ENCODE results near the gene ITPR1.

ITPR1 gene

DNA sequence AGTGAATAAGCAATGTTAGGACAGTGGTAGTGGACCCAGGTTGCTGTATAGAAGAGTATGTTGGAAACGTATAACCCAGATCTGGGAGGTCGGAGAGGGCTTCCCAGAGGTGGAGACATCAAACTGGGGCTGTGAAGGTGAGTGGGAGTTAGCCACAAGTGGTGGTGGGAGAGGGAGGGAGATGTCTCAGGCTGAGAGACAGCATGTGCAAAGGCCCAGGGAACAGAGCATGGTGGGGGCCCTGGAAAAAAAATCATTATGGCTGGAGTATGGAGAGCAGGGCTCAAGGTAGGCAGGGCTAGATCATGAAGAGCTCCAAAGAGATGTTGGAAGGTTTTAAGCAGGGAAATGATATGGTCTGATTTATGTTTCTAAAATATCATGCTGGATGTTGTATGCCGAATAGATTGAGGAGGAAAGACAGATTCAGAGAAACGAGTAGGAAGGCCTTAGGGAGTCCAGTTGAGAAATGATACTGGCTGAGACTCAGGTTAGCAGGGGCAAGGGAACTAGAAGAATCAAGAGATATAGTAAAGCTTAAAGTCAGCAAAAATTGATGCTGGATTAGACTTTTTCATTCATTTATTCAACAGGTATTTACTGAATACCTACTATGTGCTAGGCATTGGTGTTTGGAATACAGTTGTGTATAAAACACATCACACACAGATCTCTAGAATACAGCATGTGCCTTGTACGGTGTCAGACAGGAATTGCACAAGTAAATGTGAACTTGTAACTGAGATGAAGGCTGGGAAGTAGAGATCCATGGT, 17.0 kb downstream of the ITPR1 start:
- no peak for DNase-seq (ENCODE audit: low read depth in 3 of 3)

DNA sequence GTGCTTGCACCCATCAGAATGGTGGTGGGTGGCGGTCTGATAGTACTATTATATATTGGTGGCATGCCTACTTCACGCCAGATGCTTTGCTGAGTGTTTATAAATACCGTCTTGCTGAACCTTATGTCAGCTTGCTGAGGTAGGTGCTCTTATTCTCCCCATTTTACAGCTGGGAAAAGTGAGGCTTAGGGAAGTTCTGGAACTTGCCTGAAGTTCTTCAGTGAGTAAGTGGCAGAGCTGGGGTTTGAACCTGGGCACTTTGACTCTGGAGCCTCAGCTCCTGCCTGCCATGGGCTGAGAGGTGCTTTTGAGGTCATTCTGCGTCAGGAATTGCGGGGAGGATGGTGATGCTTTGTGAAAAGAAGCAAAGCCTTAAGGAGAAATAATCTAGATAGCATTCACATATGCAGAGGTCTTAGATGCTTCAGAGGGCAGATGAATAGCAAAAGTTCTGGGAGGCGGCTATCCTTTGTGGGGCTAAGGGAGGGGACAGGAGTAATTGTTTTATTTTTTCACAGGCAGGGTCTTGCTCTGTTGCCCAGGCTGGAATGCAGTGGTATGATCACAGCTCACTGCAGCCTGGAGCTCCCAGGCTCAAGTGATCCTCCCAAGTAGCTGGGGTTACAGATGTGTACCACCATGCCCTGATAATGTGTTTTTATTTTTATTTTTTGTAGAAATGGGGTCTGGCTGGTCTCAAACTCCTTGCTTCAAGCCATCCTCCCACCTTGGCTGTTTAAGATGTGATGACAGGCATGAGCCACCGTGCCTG, 18.5 kb downstream of the ITPR1 start:
- no peak for DNase-seq (ENCODE audit: low read depth in 3 of 3)

DNA sequence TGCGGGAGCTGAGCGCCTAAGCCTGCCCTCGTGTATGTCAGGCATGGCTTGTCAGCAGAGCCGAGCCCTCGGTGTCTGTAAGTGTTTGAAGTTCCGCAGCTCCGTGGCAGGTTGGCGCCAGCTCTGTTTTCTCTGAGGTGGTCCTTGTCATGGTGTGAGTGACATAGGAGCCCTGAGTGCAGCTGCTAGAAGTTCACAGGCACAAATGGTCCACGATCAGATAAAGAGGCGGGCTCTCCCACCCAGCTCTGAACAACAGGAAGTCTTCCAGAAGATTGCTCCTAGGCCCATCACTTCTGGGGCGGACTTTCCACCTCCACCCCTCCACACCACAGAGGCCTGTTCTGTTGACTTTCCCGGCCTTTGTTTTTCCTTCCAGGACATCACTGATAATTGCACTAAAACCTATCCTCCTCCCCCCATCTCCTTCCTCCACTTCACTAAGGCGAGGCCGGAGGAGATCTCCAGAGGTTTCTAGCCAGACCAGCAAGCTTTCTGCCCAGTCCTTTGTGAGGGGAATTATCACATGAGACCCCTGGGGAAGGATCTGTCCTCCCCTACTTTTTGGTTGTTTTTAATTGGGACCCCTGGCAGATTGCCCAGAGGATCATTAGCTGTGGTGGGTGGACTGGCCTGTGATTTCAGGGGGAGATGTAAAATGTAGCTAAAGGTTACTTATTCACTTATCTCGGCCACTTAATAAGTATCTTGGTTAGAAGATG, 19.9 kb downstream of the ITPR1 start:
- no peak for DNase-seq (ENCODE audit: low read depth in 3 of 3)

DNA sequence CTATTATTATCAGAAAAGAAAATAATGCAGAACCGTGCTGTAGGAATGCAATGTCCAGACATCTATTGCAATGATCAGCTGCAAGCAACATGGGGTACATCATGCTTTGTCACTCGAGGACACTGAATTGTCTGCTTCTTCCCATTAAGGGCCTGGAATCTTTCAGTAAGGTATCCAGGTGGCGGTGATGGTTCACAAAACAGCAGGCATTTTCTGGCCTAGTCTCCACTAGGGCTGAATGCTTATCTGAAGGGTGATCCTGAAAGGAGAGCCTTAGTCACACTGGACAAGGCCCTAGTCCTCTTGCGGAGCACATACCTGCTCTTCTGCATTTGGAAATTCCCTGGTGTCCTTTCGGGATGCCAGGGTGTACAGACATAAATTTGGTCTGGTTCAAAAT, 21.2 kb downstream of the ITPR1 start:
- DNase-seq (ENCODE audit: low read depth in 3 of 3), result no peak

DNA sequence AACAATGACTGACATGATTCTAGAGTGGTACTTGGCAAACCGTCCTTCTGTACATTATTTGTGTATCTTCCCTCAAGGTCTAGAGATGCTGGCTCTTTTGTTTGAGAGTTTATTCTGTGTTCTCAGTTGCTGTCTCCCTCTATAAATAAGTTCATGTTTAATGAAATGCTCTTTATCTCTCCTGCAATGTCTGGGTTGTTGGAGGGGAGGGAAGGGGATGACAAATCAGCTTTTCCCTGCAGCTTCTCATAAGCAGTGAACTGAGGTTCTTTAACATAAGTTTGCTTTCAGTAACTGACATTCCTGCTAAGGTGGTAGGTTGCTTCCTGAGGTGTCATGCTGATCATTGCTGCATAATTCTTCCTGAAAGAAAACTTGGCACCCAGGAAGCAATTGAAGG, 21.8 kb downstream of the ITPR1 start:
- no peak for DNase-seq (ENCODE audit: low read depth in 3 of 3)

DNA sequence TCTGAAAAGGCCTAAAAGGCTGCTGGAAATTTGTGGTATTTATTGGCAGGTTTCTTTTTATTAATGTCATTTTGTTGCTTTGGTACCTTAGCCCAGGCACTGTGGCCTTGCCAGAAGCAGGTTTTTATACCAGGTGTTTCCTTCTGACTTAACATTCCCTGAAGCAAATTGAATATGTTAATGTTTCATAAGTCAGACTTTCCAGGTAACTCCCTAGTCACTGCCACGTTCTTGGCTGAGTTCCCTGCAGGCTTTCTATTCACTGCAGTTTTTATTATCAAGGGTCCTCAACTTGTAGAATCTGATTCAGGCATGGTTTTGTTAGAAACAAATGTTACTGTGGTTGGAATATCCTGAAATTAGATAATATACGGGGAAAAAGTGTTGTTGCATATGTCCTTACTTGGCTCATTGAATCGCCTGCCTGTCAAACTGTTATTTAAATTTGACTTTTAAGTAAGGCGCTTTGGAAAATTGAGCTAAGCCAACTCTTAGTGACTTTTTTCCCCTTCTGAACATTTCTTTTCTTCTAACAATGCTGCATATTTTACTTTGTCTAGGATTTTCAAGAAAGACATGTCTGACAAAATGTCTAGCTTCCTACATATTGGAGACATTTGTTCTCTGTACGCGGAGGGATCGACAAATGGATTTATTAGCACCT, 22.9 kb downstream of the ITPR1 start:
- DNase-seq (ENCODE audit: low read depth in 3 of 3), result no peak

DNA sequence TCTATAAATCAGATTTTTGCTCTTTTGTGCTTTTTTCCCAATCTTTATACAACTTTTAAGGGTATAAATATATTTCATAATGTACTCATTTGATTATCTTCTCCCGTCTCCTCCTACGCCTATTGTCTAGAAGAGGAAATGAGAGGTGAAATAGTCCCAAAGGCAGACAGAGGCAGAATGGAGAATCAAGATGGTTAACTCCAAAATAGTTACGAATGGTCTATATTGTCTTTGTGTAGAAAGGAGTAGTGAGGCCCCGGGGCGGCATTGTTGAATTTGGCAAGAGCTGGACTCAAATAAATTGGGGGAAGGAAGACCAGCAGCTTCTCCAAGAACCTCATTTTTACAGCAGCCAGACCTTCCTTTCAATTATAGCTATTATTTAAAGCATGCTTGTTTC, 23.9 kb downstream of the ITPR1 start:
- DNase-seq (ENCODE audit: low read depth in 3 of 3), result no peak

DNA sequence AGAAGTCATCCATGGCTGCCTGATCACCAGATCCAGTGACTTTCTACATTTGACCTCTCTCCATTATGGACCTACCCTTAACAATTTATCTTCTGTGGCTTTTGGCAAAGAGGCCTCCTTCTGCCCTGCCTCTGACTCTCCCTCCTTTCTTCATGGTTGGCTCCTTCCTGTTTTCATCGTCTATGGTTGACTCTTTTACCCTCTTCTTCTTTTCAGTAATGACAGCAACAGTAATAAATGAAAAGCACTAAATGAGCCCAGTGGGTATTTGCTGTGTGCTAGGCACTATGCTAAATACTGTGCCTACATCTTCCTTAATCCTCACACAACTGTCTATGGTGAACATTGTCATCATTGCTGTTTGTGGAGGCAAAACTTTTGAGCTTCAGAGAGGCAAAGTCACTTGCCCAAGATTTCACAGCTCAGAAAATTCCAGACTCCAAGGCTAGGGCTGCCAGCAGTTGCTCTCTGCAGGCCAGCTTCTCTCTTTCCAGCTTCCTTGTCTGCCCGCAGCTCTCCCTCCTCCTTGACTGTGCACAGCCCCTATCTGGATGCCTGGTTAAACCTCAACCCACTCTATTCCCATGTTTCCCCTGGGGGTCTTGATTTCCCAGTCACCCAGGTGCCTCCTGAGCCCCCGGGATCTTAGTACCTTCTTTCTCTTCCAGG, 24.6 kb downstream of the ITPR1 start:
- no peak for DNase-seq (ENCODE audit: low read depth in 3 of 3)

DNA sequence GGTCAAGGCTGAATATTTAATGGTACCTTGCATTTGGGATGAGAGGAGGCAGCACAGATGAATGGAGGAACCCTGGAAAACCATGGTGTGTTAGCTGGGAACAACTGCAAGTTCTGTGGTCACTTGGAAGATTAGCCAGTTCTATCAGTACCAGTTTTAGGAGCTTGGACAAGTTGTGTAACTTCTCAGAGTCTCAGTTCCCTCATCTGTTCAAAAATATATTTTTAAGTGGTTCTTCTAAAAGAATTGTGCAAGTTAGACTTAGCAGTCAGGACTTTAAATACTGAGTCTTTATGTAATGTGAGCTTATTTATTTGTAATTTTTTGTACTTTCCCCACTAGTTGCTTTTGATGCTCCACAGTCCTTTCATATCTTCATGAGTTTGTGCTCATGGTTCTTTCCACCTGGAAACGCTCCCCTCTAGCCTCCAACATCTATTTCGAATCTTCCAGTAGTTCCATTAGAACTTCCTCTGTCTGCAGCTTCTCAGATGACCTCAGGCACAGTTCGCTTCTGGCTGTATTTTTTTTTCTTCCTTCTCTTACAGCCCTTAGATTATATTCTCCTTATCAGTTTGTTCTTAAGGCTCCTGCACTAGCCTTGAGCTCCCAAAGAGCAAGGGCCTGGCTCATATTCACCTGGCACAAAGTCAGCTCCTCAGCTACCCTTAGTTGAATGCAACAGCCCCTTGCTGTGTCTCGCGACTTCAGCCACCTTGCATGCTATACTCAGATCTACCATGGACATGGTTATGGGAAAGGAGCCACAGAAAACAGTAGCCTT, 27.1 kb downstream of the ITPR1 start:
- DNase-seq (ENCODE audit: low read depth in 3 of 3), result no peak

DNA sequence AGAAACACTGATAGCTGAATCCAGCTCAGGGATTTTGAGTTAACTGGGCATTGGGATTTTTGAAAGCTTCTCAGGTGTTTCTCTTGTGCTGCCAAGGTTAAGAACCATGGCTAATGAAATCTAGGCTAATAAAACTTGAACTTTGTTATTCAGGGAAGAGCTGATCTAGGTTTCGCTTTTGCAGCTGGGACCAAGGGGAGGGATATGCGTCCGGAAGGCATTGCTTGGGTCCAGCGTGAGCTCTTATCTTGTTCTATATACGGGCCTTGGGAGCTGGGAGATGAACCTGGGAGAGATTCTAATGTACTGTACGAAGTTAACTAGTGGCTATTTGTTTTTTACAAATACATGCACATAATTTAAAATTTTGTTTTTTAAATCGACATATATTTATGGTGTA, 29.8 kb downstream of the ITPR1 start:
- DNase-seq (ENCODE audit: low read depth in 3 of 3), result no peak

DNA sequence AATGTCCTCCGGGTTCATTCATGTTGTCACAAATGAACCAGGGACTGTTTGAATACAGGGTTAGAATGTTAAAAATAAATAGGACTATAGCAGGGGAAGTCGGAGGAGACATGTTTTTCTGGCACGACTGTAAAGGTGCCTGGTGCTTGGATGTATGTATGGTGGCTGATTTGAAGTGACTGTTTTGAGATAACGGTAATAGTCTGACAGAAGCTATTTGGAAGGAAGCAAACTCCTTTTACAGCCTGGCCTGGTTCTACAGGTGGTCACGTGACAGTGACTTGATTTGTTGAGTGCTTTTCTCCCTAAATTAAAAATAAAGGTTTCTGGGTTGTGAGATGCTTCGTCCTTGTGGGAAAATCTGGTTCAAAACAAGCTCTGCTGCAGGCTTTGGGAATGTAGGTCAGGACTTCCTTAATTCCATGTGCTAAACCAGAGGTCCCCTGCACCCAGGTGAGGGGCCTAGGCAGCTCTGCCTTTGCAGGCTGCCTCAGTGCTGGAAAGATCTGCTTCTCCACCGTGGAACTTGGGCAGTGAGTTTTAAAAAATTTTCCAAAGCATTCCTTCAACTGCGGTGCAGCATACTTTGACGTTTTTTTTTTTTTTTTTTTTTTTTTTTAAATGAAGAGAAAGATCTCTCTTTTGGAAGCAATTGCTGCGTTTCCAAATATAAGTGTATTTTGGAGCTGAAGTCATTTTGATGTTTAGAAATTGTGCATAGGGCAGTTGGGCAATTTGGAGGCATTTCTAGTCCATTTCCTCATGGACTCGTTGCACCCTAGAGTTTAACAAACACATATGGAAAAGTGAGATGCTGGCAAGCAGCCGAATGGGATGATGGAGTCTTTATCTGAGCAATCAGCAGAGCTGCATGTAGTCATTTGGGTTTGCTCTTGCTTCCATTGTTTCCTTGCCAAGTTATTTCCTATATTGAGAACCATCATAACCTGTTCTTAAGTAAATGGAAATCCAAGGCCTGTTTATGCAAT, 30.9 kb downstream of the ITPR1 start:
- DNase-seq (ENCODE audit: low read depth in 3 of 3), result no peak

DNA sequence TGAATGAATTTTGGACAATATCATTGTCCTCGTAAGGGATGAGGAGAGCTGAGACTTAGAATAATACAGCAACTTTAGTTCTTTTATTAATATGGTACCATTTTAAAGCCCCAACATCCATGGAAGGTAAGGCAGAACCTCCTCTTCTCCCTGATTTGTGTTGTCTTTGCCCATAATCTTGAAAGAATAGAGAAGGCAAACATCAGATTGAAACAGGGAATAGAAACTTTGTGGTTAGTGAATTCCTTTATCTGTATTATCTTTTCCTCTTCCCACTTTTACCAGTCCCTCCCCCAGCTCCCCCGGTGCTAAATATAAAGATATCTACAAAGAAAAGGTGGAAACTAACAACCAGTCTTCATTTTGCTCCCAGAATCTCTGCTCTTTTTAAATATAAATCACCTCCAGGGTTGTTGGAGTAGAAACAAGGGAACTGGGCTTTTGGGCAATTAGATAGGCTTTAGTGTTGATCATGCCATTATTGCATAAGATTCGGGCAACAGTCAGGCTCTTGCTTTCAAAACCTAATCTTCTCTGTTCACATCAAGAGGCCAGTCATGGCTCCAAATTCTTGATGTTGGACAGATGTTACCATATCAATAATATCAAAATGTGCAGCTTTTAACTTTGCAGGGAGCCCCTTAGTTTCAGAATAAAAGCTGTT, 32.5 kb downstream of the ITPR1 start:
- DNase-seq (ENCODE audit: low read depth in 3 of 3), result no peak

DNA sequence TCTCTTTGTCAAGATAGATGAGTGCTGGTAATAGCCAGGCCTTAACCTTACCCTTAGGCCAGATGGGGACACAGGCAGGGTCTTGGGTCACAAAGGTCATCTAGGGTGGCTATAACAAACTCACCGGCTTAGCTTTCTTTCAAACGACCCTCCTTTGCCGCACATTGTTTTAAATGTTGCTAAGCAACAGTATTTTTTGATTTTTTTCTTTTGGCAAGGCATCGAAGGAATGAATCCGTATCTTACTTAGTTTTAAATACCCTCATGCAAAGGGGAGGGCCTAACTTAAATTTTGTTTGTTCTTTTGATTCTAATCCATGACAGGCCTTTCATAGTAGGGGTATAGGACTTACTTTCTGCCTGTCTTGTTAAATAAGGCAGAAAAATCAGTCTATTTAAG, 35.2 kb downstream of the ITPR1 start:
- no peak for DNase-seq (ENCODE audit: low read depth in 3 of 3)

DNA sequence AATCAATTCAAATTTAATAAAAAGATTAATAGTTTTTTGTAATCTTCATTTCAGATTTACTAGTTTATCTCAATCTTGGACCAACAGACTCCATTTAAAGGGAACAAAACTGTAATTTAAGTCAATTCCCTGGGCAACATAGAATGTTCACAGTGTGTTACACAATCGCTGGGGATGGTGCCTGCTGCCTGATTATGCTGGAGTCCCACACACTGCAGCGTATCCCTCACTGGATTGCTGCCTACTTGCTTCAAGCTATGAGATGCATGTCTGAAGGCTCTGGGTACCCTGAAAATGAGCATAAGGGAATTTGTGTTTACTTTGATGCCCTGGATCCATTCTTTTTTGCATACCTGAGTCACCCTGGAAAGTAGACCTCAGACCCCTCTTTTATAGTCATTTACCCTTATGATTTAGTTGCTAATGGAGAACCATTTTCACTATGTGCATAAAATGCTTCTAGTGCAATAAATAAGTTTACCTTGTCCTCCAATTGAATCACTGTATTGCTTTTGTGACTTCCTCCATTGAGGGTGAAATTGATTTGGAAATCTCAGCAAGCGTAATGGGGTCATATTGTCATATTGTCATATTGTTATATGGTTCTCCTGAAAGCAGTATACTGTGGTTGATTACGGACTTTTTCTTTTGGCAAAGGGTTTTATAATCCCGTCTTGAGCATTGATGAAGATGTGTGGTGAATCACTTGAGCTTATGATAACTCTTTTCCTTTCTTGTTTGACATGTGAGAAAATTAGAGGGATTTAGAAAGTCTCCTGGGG, 35.9 kb downstream of the ITPR1 start:
- no peak for DNase-seq (ENCODE audit: low read depth in 3 of 3)

DNA sequence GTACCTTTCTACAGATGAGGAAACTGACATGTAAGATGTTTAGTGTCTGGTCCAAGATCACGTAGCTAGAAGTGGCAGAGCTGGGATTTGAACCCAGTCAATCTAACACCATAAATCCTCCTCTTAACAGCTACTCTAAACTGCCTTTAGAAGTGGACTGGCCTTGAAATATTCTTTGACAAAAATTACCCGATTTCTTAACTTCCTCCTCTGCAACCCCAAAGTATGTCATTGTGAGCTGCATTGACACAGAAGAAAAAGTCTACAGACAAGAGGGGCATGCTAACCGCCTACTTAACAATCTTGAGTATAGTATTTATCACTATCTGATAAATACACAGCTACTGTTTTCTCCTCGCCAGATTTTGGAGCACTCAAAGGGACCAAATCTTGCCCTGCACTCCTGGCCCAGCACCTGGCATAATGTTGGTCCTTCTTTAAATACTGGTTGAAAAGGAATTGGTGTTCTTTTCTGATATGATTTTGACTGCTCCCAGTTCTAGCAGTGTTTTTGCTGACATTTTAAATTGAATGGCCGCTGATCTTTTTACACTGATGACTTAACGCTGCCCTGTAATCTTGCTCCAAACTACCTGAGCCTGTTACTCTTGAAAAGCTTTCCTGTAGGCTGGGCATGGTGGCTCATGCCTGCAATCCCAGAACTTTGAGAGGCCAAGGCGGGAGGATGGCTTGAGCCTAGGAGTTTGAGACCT, 36.9 kb downstream of the ITPR1 start:
- no peak for DNase-seq (ENCODE audit: low read depth in 3 of 3)

DNA sequence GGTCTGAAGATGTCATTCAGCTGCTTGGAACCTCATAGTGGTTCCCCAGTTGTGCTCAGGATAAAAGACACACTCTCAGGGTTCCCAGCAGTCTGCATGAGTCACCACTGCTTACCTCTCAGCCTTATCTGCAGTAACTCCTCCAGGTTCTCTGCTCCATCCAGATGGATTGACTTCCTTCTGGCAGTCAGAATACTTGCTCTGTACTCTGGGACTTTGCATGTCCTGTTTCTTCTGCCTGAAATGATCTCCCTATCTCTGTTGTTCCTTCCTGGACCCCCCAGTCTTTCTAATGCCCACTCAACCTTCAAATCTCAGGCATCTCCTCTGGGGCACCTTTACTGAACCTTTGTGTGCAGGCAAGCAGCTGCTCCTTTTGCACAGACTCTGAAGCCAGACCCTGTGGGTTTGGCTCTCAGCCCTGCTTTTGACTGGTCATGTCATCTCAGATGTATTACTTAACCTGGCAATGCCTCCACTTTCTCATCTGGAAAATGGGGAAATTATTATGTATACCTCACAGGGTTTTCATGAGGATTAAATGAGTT, 38.4 kb downstream of the ITPR1 start:
- no peak for DNase-seq (ENCODE audit: low read depth in 3 of 3)

DNA sequence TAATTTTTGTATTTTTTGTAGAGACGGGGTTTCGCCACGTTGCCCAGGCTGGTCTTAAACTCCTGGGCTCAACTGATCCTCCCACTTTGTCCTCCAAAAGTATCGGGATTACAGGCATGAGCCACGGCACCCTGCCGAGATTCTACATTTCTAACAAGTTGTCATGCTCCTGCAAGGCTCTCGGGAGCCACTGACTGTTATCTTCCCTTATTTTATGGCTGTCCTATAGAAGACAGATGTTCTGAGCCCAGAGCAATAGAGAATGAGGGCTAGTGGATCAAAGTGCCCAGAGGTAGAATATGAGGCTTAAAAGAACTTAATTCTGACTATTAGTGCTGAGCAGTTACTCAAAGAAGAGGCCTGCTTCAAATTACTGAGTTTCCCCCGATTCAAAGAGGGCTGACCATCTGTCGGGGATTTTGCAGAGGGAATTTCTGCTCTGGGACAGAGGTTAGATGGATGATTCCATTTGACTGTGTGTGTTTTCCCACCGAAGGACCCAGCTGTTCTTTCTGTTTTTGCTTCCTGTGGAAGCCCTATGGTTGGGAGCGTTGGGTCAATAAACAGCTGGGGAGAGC, 39.5 kb downstream of the ITPR1 start:
- no peak for DNase-seq (ENCODE audit: low read depth in 3 of 3)
